WTC11 (cell line): ENCODE data around the gene BCAT1. TPM values are rescaled to one million over a fixed set of nuclear protein-coding genes. Genes with fewer than 3 reads are reported as not detected.

Experiments
- GRHL2 ChIP-seq: fragments of 250-450 bp; sonication (Bioruptor Pico); IDR thresholded peaks from 2 replicates; pipeline ENCODE4 v1.8.0; 2022; ENCODE audit warnings: mild to moderate bottlenecking, moderate library complexity; ENCODE audit not compliant: insufficient replicate concordance, severe bottlenecking
- JAZF1 ChIP-seq: fragments of 250-450 bp; sonication (Bioruptor Pico); IDR thresholded peaks from 2 replicates; pipeline ENCODE4 v1.9.0; 2021; ENCODE audit warnings: moderate library complexity, mild to moderate bottlenecking, inconsistent platforms
- KAT7 ChIP-seq: sonication (generic); formaldehyde crosslinking; IDR thresholded peaks from 2 replicates; pipeline ENCODE4 v1.8.1; 2023; ENCODE audit warnings: missing genetic modification reagents, mild to moderate bottlenecking, borderline replicate concordance
- ZNF263 ChIP-seq: sonication (generic); formaldehyde crosslinking; IDR thresholded peaks from 2 replicates; pipeline ENCODE4 v1.8.1; 2022; ENCODE audit warnings: low read depth, mild to moderate bottlenecking, moderate library complexity, missing genetic modification reagents
- total RNA-seq: library from RNA; stranded (reverse); gene quantifications from 3 replicates; pipeline ENCODE4 v1.2.3, GENCODE V29; 2021
- TF ChIP-seq, protein P1 (sequence below): fragments of 250-450 bp; sonication (Bioruptor Pico); IDR thresholded peaks from 2 replicates; pipeline ENCODE4 v2.1.2; 2022; ENCODE audit warnings: mild to moderate bottlenecking, moderate library complexity
- TF ChIP-seq, protein P2 (sequence below): sonication (generic); formaldehyde crosslinking; IDR thresholded peaks from 2 replicates; pipeline ENCODE4 v1.8.1; 2023; ENCODE audit warnings: mild to moderate bottlenecking, missing genetic modification reagents
- TF ChIP-seq, protein P3 (sequence below): fragments of 250-450 bp; sonication (Bioruptor Pico); IDR thresholded peaks from 2 replicates; pipeline ENCODE4 v1.9.0; 2021; ENCODE audit warnings: moderate library complexity, mild to moderate bottlenecking, inconsistent platforms, borderline replicate concordance
- TF ChIP-seq, protein P4 (sequence below): sonication (generic); formaldehyde crosslinking; IDR thresholded peaks from 2 replicates; pipeline ENCODE4 v1.8.1; 2023; ENCODE audit warnings: mild to moderate bottlenecking, missing genetic modification reagents, moderate library complexity
- TF ChIP-seq, protein P5 (sequence below): sonication (generic); formaldehyde crosslinking; IDR thresholded peaks from 2 replicates; pipeline ENCODE4 v1.8.1; 2023; ENCODE audit warnings: mild to moderate bottlenecking, missing genetic modification reagents
- TF ChIP-seq, protein P6 (sequence below): sonication (generic); formaldehyde crosslinking; conservative IDR thresholded peaks from 2 replicates; pipeline ENCODE4 v1.8.1; 2023; ENCODE audit warnings: mild to moderate bottlenecking, low read depth, missing genetic modification reagents, moderate library complexity
- TF ChIP-seq, protein P7 (sequence below): fragments of 250-450 bp; sonication (Bioruptor Pico); conservative IDR thresholded peaks from 2 replicates; pipeline ENCODE4 v1.9.0; 2021; ENCODE audit warnings: mild to moderate bottlenecking
- TF ChIP-seq, protein P8 (sequence below): sonication (generic); formaldehyde crosslinking; IDR thresholded peaks from 2 replicates; pipeline ENCODE4 v1.8.0; 2022; ENCODE audit warnings: mild to moderate bottlenecking, missing genetic modification reagents

BCAT1 gene
- total RNA-seq, 1 experiment from 2014 or later = 267 TPM

DNA sequence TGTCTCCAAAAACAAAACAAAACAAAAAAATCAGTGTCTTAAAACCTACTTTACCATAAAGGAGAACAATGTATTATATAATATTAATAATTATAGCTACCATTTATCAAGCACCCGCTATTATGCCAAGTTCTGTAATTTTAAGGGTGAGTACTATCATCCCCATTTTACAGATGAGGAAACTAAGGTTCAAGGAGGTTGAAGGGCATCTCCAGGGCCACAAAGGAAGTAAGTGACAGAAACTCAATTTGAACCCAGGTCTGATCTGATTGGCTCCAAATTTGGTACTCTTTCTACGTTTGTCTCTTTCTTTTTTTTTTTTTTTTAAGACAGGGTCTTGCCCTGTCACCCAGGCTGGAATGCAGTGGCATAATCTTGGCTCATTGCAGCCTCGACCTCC lies 115.4 kb downstream of the BCAT1 start (continued):
- TF ChIP-seq, protein P1, sequence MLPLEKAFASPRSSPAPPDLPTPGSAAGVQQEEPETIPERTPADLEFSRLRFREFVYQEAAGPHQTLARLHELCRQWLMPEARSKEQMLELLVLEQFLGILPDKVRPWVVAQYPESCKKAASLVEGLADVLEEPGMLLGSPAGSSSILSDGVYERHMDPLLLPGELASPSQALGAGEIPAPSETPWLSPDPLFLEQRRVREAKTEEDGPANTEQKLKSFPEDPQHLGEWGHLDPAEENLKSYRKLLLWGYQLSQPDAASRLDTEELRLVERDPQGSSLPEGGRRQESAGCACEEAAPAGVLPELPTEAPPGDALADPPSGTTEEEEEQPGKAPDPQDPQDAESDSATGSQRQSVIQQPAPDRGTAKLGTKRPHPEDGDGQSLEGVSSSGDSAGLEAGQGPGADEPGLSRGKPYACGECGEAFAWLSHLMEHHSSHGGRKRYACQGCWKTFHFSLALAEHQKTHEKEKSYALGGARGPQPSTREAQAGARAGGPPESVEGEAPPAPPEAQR (CRISPR knock-in tag) = no peak
- TF ChIP-seq, protein P2, sequence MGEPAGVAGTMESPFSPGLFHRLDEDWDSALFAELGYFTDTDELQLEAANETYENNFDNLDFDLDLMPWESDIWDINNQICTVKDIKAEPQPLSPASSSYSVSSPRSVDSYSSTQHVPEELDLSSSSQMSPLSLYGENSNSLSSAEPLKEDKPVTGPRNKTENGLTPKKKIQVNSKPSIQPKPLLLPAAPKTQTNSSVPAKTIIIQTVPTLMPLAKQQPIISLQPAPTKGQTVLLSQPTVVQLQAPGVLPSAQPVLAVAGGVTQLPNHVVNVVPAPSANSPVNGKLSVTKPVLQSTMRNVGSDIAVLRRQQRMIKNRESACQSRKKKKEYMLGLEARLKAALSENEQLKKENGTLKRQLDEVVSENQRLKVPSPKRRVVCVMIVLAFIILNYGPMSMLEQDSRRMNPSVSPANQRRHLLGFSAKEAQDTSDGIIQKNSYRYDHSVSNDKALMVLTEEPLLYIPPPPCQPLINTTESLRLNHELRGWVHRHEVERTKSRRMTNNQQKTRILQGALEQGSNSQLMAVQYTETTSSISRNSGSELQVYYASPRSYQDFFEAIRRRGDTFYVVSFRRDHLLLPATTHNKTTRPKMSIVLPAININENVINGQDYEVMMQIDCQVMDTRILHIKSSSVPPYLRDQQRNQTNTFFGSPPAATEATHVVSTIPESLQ (CRISPR knock-in tag) = no peak
- TF ChIP-seq, protein P3, sequence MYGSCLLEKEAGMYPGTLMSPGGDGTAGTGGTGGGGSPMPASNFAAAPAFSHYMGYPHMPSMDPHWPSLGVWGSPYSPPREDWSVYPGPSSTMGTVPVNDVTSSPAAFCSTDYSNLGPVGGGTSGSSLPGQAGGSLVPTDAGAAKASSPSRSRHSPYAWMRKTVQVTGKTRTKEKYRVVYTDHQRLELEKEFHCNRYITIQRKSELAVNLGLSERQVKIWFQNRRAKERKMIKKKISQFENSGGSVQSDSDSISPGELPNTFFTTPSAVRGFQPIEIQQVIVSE (CRISPR knock-in tag) = no peak
- TF ChIP-seq, protein P4, sequence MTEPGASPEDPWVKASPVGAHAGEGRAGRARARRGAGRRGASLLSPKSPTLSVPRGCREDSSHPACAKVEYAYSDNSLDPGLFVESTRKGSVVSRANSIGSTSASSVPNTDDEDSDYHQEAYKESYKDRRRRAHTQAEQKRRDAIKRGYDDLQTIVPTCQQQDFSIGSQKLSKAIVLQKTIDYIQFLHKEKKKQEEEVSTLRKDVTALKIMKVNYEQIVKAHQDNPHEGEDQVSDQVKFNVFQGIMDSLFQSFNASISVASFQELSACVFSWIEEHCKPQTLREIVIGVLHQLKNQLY (CRISPR knock-in tag) = no peak
- TF ChIP-seq, protein P5, sequence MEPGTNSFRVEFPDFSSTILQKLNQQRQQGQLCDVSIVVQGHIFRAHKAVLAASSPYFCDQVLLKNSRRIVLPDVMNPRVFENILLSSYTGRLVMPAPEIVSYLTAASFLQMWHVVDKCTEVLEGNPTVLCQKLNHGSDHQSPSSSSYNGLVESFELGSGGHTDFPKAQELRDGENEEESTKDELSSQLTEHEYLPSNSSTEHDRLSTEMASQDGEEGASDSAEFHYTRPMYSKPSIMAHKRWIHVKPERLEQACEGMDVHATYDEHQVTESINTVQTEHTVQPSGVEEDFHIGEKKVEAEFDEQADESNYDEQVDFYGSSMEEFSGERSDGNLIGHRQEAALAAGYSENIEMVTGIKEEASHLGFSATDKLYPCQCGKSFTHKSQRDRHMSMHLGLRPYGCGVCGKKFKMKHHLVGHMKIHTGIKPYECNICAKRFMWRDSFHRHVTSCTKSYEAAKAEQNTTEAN (CRISPR knock-in tag) = no peak
- no peak for TF ChIP-seq GRHL2 (CRISPR knock-in tag)
- TF ChIP-seq KAT7 (CRISPR knock-in tag) = no peak
- TF ChIP-seq, protein P6, sequence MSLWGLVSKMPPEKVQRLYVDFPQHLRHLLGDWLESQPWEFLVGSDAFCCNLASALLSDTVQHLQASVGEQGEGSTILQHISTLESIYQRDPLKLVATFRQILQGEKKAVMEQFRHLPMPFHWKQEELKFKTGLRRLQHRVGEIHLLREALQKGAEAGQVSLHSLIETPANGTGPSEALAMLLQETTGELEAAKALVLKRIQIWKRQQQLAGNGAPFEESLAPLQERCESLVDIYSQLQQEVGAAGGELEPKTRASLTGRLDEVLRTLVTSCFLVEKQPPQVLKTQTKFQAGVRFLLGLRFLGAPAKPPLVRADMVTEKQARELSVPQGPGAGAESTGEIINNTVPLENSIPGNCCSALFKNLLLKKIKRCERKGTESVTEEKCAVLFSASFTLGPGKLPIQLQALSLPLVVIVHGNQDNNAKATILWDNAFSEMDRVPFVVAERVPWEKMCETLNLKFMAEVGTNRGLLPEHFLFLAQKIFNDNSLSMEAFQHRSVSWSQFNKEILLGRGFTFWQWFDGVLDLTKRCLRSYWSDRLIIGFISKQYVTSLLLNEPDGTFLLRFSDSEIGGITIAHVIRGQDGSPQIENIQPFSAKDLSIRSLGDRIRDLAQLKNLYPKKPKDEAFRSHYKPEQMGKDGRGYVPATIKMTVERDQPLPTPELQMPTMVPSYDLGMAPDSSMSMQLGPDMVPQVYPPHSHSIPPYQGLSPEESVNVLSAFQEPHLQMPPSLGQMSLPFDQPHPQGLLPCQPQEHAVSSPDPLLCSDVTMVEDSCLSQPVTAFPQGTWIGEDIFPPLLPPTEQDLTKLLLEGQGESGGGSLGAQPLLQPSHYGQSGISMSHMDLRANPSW (CRISPR knock-in tag) = no peak
- no peak for TF ChIP-seq ZNF263
- TF ChIP-seq, protein P7, sequence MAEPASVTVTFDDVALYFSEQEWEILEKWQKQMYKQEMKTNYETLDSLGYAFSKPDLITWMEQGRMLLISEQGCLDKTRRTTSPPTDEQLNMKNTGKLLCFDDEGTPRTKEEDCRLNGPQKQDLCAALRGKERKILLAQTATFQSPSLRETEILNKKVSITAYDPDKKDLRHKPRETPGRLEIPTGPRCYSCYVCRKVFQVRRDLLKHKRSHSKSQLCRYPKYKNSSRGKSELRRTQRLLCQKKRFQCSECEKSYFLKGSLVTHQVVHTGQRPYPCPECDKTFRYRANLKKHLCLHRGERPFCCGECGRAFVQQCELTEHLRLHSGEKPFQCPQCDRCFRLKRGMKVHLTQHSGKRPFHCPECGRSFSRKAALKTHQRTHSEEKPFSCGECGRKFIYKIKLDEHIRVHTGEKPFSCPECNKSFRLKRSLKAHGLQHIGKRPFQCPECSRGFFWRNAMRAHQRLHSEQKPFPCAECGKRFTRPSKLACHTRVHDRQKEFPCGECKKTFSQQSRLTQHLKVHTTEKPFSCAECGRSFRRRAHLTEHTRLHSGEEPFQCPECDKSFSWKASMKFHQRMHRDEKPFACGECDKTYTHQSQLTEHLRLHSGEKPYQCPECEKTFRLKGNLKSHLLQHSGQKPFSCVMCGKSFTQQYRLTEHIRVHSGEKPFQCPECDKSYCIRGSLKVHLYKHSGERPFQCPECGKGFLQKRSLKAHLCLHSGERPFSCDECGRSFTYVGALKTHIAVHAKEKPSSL (CRISPR knock-in tag) = no peak
- TF ChIP-seq, protein P8, sequence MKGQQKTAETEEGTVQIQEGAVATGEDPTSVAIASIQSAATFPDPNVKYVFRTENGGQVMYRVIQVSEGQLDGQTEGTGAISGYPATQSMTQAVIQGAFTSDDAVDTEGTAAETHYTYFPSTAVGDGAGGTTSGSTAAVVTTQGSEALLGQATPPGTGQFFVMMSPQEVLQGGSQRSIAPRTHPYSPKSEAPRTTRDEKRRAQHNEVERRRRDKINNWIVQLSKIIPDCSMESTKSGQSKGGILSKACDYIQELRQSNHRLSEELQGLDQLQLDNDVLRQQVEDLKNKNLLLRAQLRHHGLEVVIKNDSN = no peak
- no peak for TF ChIP-seq JAZF1 (CRISPR knock-in tag)
